Measurements from ENCODE around the gene NBEAL2. TPM values are rescaled to one million over a fixed set of nuclear protein-coding genes. Genes with fewer than 3 reads are reported as not detected.

Gene NBEAL2
- total and polyA plus RNA-seq, 2 donors (not counting 1 experiment from before 2014, with no cell fraction given) = 1.5 to 4.5 TPM

GRCh38 chr3:46966811-46967210 lies 12.7 kb upstream of the NBEAL2 start:
- Histone ChIP-seq H2AFZ (ENCODE audit: low read length) (no peak overlapping the region), H3K27ac (ENCODE audit: insufficient read depth, low read length) (no peak overlapping the region)
- TF ChIP-seq CTCF (conservative IDR thresholded peaks at IDR 0.05 in 1 of 2, IDR thresholded peaks at IDR 0.05 in 1 of 2; ENCODE audit: low read depth in 1 of 2, low read length in 2 of 2) = no peak
- no peak for TF ChIP-seq EZH2 (IDR thresholded peaks at IDR 0.05; ENCODE audit: low read length, missing control alignments)

DNA sequence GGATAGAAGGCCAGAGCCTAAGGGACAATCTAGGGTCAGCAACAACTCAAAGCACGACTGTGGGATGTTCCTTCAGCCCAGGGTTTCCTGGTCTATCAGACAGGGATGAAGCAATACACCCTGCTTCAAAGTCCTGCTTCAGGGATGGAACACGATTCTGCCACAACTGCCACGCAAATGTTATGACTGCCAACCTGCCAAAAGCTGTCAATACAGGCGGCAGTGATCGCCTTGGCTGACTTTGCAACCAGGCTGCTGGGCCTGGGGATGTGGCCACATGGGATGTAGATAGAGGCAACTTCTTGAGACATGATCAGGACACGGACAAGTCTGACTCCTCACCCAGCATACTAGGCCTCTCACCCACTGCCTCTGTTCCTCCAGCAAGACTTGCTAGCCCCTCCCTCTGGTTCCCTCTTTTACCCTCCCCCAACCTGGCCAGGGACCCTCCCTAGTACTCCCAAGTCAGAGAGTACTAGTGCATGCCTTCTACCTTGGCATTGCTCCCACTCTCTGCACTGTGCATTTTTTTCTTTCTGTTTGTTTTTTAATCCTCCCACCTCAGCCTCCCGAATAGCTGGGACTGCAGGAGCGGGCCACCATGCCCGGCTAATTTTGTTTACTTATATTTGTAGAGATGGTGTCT lies 10.6 kb upstream of the NBEAL2 start:
- H4K20me1 ChIP-seq (ENCODE audit: control insufficient read depth, extremely low read depth, insufficient read depth, low read length) = peaks cover 4% of the 10 kb centered on the region
- no peak for TF ChIP-seq EZH2 (IDR thresholded peaks at IDR 0.05; ENCODE audit: low read length, missing control alignments)
- no peak for TF ChIP-seq CTCF (conservative IDR thresholded peaks at IDR 0.05 in 1 of 2, IDR thresholded peaks at IDR 0.05 in 1 of 2; ENCODE audit: low read depth in 1 of 2, low read length in 2 of 2)
- H2AFZ ChIP-seq (ENCODE audit: low read length) = no peak overlapping the region
- DNase-seq (ENCODE audit: low read depth in 2 of 2) = no peak
- no peak overlapping the region for H3K4me2 ChIP-seq (ENCODE audit: extremely low read depth, insufficient read depth, low read length)
- no peak overlapping the region for H3K27ac ChIP-seq (ENCODE audit: insufficient read depth, low read length)
- H3K79me2 ChIP-seq (ENCODE audit: control insufficient read depth, insufficient read depth, low read length) = peaks cover 88% of the 10 kb centered on the region
- H3K4me1 ChIP-seq (ENCODE audit: control insufficient read depth, extremely low read depth, insufficient read depth, low read length) = peaks cover 2% of the 10 kb centered on the region
- no peaks in the 10 kb centered on the region for H3K27me3 ChIP-seq (ENCODE audit: control insufficient read depth, insufficient read depth, low read length)
- H3K9ac ChIP-seq (ENCODE audit: insufficient read depth, low read length) = no peak overlapping the region
- no peaks in the 10 kb centered on the region for H3K36me3 ChIP-seq (ENCODE audit: control insufficient read depth, insufficient read depth, low read length)
- no peak overlapping the region for H3K4me3 ChIP-seq (replicated peaks in 1 of 4; ENCODE audit: control extremely low read depth in 1 of 4, insufficient read depth in 1 of 4, low read depth in 3 of 4, low read length in 4 of 4)
- no peaks in the 10 kb centered on the region for H3K9me3 ChIP-seq (ENCODE audit: control insufficient read depth, insufficient read depth, low read depth, low read length)

More at GRCh38 chr3:46966811-46967210, 12.7 kb upstream of the NBEAL2 start:
- H3K36me3 ChIP-seq (ENCODE audit: control insufficient read depth, insufficient read depth, low read length) = no peaks in the 10 kb centered on the region
- H4K20me1 ChIP-seq (ENCODE audit: control insufficient read depth, extremely low read depth, insufficient read depth, low read length) = peaks cover 4% of the 10 kb centered on the region
- H3K79me2 ChIP-seq (ENCODE audit: control insufficient read depth, insufficient read depth, low read length) = peaks cover 78% of the 10 kb centered on the region
- no peaks in the 10 kb centered on the region for H3K9me3 ChIP-seq (ENCODE audit: control insufficient read depth, insufficient read depth, low read depth, low read length)
- H3K9ac ChIP-seq (ENCODE audit: insufficient read depth, low read length) = no peak overlapping the region
- no peak for DNase-seq (ENCODE audit: low read depth in 2 of 2)
- peaks cover 2% of the 10 kb centered on the region for H3K4me1 ChIP-seq (ENCODE audit: control insufficient read depth, extremely low read depth, insufficient read depth, low read length)
- H3K27me3 ChIP-seq (ENCODE audit: control insufficient read depth, insufficient read depth, low read length) = no peaks in the 10 kb centered on the region
- no peak overlapping the region for H3K4me2 ChIP-seq (ENCODE audit: extremely low read depth, insufficient read depth, low read length)
- H3K4me3 ChIP-seq (replicated peaks in 1 of 4; ENCODE audit: control extremely low read depth in 1 of 4, insufficient read depth in 1 of 4, low read depth in 3 of 4, low read length in 4 of 4) = no peak overlapping the region

- H4K20me1 ChIP-seq (ENCODE audit: control insufficient read depth, extremely low read depth, insufficient read depth, low read length) = peaks cover 4% of the 10 kb centered on the region
- DNase-seq (ENCODE audit: low read depth in 2 of 2) = no peak
- peaks cover 96% of the 10 kb centered on the region for H3K79me2 ChIP-seq (ENCODE audit: control insufficient read depth, insufficient read depth, low read length)
- no peak overlapping the region for H2AFZ ChIP-seq (ENCODE audit: low read length)
- no peaks in the 10 kb centered on the region for H3K27me3 ChIP-seq (ENCODE audit: control insufficient read depth, insufficient read depth, low read length)
- no peak overlapping the region for H3K9ac ChIP-seq (ENCODE audit: insufficient read depth, low read length)
- no peak overlapping the region for H3K4me2 ChIP-seq (ENCODE audit: extremely low read depth, insufficient read depth, low read length)
- peaks cover 2% of the 10 kb centered on the region for H3K4me1 ChIP-seq (ENCODE audit: control insufficient read depth, extremely low read depth, insufficient read depth, low read length)
- H3K27ac ChIP-seq (ENCODE audit: insufficient read depth, low read length) = no peak overlapping the region
- H3K36me3 ChIP-seq (ENCODE audit: control insufficient read depth, insufficient read depth, low read length) = no peaks in the 10 kb centered on the region
- TF ChIP-seq EZH2 (IDR thresholded peaks at IDR 0.05; ENCODE audit: low read length, missing control alignments) (no peak), CTCF (conservative IDR thresholded peaks at IDR 0.05 in 1 of 2, IDR thresholded peaks at IDR 0.05 in 1 of 2; ENCODE audit: low read depth in 1 of 2, low read length in 2 of 2) (no peak)
- no peaks in the 10 kb centered on the region for H3K9me3 ChIP-seq (ENCODE audit: control insufficient read depth, insufficient read depth, low read depth, low read length)
- no peak overlapping the region for H3K4me3 ChIP-seq (replicated peaks in 1 of 4; ENCODE audit: control extremely low read depth in 1 of 4, insufficient read depth in 1 of 4, low read depth in 3 of 4, low read length in 4 of 4)
These were observed 8.9 kb upstream of the NBEAL2 start for GRCh38 chr3:46970391-46971091.

Measured in fibroblast of lung (primary cell).